Pulmonary artery endothelial cell (primary cell): ENCODE results near the gene ZNF197. TPM values are rescaled to one million over a fixed set of nuclear protein-coding genes. Genes with fewer than 3 reads are reported as not detected.
"Not testable (repeated sequence)": the region's sequence is repeated elsewhere in the genome, so short reads cannot be mapped to it uniquely, and the experiment has no call there.

Source experiments
- DNase-seq: peaks from one replicate; pipeline ENCODE4 v3.0.0-alpha.2; 2011; ENCODE audit warnings: low read depth, low spot score
- total RNA-seq: library from RNA; depleted of rRNA; stranded (reverse); fragments of >200 nt; gene quantifications from 2 replicates; pipeline ENCODE4 v1.2.3, GENCODE V29; 2014

ZNF197 gene
- total RNA-seq, 1 donor from 2014 or later: 9.4 TPM

GRCh38 chr3:44661189-44661588 is 36.4 kb downstream of the ZNF197 start:
- no peak for DNase-seq

GRCh38 chr3:44665173-44665572 is 40.3 kb downstream of the ZNF197 start:
- DNase-seq: no peak

- DNase-seq: no peak
These were observed 41.5 kb downstream of the ZNF197 start for GRCh38 chr3:44666346-44666745.

- DNase-seq: no peak
These were observed 44.9 kb downstream of the ZNF197 start for GRCh38 chr3:44669760-44670159.

GRCh38 chr3:44673466-44673865 is 48.6 kb downstream of the ZNF197 start:
- not testable (repeated sequence) for DNase-seq

- DNase-seq: no peak
These were observed 49.4 kb downstream of the ZNF197 start for GRCh38 chr3:44674211-44674610.

- DNase-seq: no peak
These were observed 53.8 kb downstream of the ZNF197 start for GRCh38 chr3:44678480-44679116.

GRCh38 chr3:44680921-44681455 is 56.2 kb downstream of the ZNF197 start:
- no peak for DNase-seq

- DNase-seq: no peak
These were observed 57.5 kb downstream of the ZNF197 start for GRCh38 chr3:44682182-44682896.

- DNase-seq: peak; percentile 19
These were observed 60.4 kb downstream of the ZNF197 start for GRCh38 chr3:44685128-44685800.

GRCh38 chr3:44687898-44688297 is 63.1 kb downstream of the ZNF197 start:
- DNase-seq: no peak

Other genes with a start within 250 kb of the ZNF197 start
- gene ZNF445, start 147.4 kb upstream of the ZNF197 start, total RNA-seq: 7.6 and 12.0 TPM in 2 replicates
- gene ZKSCAN7, start 69.8 kb upstream of the ZNF197 start, total RNA-seq: 0.92 and 1.2 TPM in 2 replicates
- gene ZNF660, start 40.1 kb upstream of the ZNF197 start, total RNA-seq: 0.59 and 2.4 TPM in 2 replicates
- gene ZNF35, start 23.7 kb downstream of the ZNF197 start, total RNA-seq: 14.4 and 16.6 TPM in 2 replicates
- 3.6 and 3.7 TPM in 2 replicates for gene ZNF502, start 87.6 kb downstream of the ZNF197 start, total RNA-seq
- gene ZNF501, start 104.6 kb downstream of the ZNF197 start, total RNA-seq: 3.6 and 6.7 TPM in 2 replicates
- 17.8 and 18.7 TPM in 2 replicates for gene KIAA1143, start 136.6 kb downstream of the ZNF197 start, total RNA-seq
- gene KIF15, start 136.8 kb downstream of the ZNF197 start, total RNA-seq: 11.5 and 19.8 TPM in 2 replicates
- 10.2 and 11.3 TPM in 2 replicates for gene TMEM42, start 236.9 kb downstream of the ZNF197 start, total RNA-seq
- 0.14 and 0.26 TPM in 2 replicates for gene TGM4, start 249.6 kb downstream of the ZNF197 start, total RNA-seq